ENCODE results near the gene ZHX3. TPM values are rescaled to one million over a fixed set of nuclear protein-coding genes. Genes with fewer than 3 reads are reported as not detected.

The ZHX3 gene
- total RNA-seq, 3 donors from 2014 or later (not counting 1 experiment from before 2014, with no cell fraction given): 9.0 to 11.8 (median 10.3) TPM

- no peak overlapping the region for H3K4me3 Mint-ChIP-seq
- H3K27ac Mint-ChIP-seq: no peak overlapping the region
- Histone ChIP-seq H3K36me3 (ENCODE audit: control insufficient read depth, insufficient read depth, low read length) (no peaks in the 10 kb centered on the region), H3K27ac (ENCODE audit: low read length) (no peak overlapping the region), H3K27me3 (ENCODE audit: control insufficient read depth, insufficient read depth, low read length) (no peaks in the 10 kb centered on the region), H3K4me1 (ENCODE audit: control insufficient read depth, insufficient read depth, low read length) (no peaks in the 10 kb centered on the region), H3K4me3 (ENCODE audit: low read length) (no peak overlapping the region), H3K9me3 (ENCODE audit: control insufficient read depth, insufficient read depth, low read length) (peaks cover 10% of the 10 kb centered on the region)
- peaks cover 4 to 6% of the 10 kb centered on the region in 2 donors for H3K9me3 Mint-ChIP-seq
- no peaks in the 10 kb centered on the region for H3K27me3 Mint-ChIP-seq (ENCODE audit: low read depth in 2 of 2)
- 98% methylated on average over 3 of the region's 3 CpGs for whole genome bisulfite sequencing (ENCODE audit: insufficient coverage)
- ATAC-seq: no peak
- no peak for DNase-seq
- no peak for TF ChIP-seq CTCF (IDR thresholded peaks at IDR 0.05)
- peaks cover 0 to 3% of the 10 kb centered on the region in 2 donors for H3K4me1 Mint-ChIP-seq
- intact Hi-C loops (cut with micrococcal nuclease): no loop called here
- H3K36me3 Mint-ChIP-seq: peaks cover 23% of the 10 kb centered on the region
These were observed 125.0 kb downstream of the ZHX3 start for GRCh38 chr20:41192575-41192974.

- TF ChIP-seq CTCF (IDR thresholded peaks at IDR 0.05): no peak
- Mint-ChIP-seq H3K4me1 (peaks cover 2 to 5% of the 10 kb centered on the region in 2 donors), H3K9me3 (peaks cover 4 to 6% of the 10 kb centered on the region in 2 donors), H3K27ac (no peak overlapping the region), H3K4me3 (no peak overlapping the region), H3K27me3 (ENCODE audit: low read depth in 2 of 2) (no peaks in the 10 kb centered on the region), H3K36me3 (peaks cover 23% of the 10 kb centered on the region)
- ATAC-seq (no peak), DNase-seq (no peak)
- H3K4me1 ChIP-seq (ENCODE audit: control insufficient read depth, insufficient read depth, low read length): peaks cover 3% of the 10 kb centered on the region
- no peaks in the 10 kb centered on the region for H3K27me3 ChIP-seq (ENCODE audit: control insufficient read depth, insufficient read depth, low read length)
- intact Hi-C loops (cut with micrococcal nuclease): no loop called here
- peaks cover 10% of the 10 kb centered on the region for H3K9me3 ChIP-seq (ENCODE audit: control insufficient read depth, insufficient read depth, low read length)
- no peak overlapping the region for H3K4me3 ChIP-seq (ENCODE audit: low read length)
- H3K36me3 ChIP-seq (ENCODE audit: control insufficient read depth, insufficient read depth, low read length): no peaks in the 10 kb centered on the region
- 94% methylated on average over 5 of the region's 5 CpGs for WGBS (ENCODE audit: insufficient coverage)
- H3K27ac ChIP-seq (ENCODE audit: low read length): no peak overlapping the region
These were observed 125.7 kb downstream of the ZHX3 start for GRCh38 chr20:41191562-41192500.

- Mint-ChIP-seq H3K4me3 (no peak overlapping the region), H3K36me3 (peaks cover 23% of the 10 kb centered on the region), H3K27ac (no peak overlapping the region), H3K9me3 (peaks cover 4 to 6% of the 10 kb centered on the region in 2 donors), H3K4me1 (peaks cover 13% of the 10 kb centered on the region in 2 donors), H3K27me3 (ENCODE audit: low read depth in 2 of 2) (no peaks in the 10 kb centered on the region)
- Histone ChIP-seq H3K36me3 (ENCODE audit: control insufficient read depth, insufficient read depth, low read length) (no peaks in the 10 kb centered on the region), H3K4me3 (ENCODE audit: low read length) (no peak overlapping the region), H3K4me1 (ENCODE audit: control insufficient read depth, insufficient read depth, low read length) (peaks cover 4% of the 10 kb centered on the region), H3K9me3 (ENCODE audit: control insufficient read depth, insufficient read depth, low read length) (peaks cover 10% of the 10 kb centered on the region), H3K27me3 (ENCODE audit: control insufficient read depth, insufficient read depth, low read length) (no peaks in the 10 kb centered on the region), H3K27ac (ENCODE audit: low read length) (no peak overlapping the region)
- no peak for TF ChIP-seq CTCF (IDR thresholded peaks at IDR 0.05)
- no peak for ATAC-seq
- intact Hi-C loops (cut with micrococcal nuclease): no loop called here
- DNase-seq: no peak
These were observed 129.9 kb downstream of the ZHX3 start for GRCh38 chr20:41187668-41188067.
